Esophagus squamous epithelium (tissue), 4 donors: Measurements from ENCODE around the gene EIF4G1.

Source experiments
- POLR2A ChIP-seq, 4 donors: fragments of 450-650 bp; IDR thresholded peaks; one replicate each; pipeline ENCODE4 v1.6.1; 2017; ENCODE audit warnings: antibody characterized with exemption in 4 of 4, mild to moderate bottlenecking in 4 of 4, moderate library complexity in 3 of 4
- TF ChIP-seq, protein P1 (sequence below), 6 experiments: fragments of 450-650 bp in 4 of 6; fragments of 200-600 bp in 2 of 6; sonication (generic) in 2 of 6; IDR thresholded peaks; one replicate each; pipeline ENCODE4 v1.5.1; 2016 to 2019; ENCODE audit warnings: antibody characterized with exemption in 6 of 6, mild to moderate bottlenecking in 4 of 6, moderate library complexity in 4 of 6

DNA sequence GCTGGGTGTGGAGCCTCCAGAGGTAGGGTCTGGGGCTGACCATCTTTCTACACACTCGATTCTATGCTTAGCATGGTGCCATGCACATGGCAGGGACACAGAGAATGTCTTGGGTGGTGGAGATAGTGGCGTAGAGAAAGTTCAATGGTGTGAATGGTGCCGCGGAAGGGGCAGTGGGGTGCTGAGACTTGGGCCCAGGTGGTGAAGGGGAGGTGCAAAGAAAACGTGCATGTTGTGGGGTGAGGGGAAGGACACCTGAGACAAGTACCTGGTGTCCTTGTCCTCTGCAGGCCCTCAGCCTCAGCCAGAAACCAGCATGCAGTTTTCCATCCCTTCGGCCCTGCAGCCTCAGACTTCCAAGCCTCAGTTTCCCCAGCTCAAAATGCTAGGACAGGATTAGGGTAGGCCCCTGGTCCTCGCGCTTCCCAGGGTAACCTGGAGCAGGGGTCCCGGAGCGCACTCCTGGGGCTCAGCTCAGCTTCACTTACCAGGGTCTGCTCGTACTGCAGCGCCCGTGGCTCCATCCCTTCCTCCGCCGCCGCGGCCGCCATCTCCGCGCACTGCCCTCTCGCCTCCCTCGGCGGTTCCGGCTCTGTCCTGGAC, 46.6 kb downstream of the EIF4G1 start:
- TF ChIP-seq, protein P1, sequence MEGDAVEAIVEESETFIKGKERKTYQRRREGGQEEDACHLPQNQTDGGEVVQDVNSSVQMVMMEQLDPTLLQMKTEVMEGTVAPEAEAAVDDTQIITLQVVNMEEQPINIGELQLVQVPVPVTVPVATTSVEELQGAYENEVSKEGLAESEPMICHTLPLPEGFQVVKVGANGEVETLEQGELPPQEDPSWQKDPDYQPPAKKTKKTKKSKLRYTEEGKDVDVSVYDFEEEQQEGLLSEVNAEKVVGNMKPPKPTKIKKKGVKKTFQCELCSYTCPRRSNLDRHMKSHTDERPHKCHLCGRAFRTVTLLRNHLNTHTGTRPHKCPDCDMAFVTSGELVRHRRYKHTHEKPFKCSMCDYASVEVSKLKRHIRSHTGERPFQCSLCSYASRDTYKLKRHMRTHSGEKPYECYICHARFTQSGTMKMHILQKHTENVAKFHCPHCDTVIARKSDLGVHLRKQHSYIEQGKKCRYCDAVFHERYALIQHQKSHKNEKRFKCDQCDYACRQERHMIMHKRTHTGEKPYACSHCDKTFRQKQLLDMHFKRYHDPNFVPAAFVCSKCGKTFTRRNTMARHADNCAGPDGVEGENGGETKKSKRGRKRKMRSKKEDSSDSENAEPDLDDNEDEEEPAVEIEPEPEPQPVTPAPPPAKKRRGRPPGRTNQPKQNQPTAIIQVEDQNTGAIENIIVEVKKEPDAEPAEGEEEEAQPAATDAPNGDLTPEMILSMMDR (IDR thresholded peaks at IDR 0.05): no peak
- no peak for TF ChIP-seq POLR2A (IDR thresholded peaks at IDR 0.05)
